K562 (cell line): ENCODE measurements around the gene FMR1. TPM values are rescaled to one million over a fixed set of nuclear protein-coding genes. Genes with fewer than 3 reads are reported as not detected.

Experiments used
- ATAC-seq: fragments of 200-7000 bp; cut with Tn5 transposase; 3 replicates; pipeline ENCODE4 v1.9.1; 2020; ENCODE audit warnings: moderate library complexity
- BruUV-seq: library from RNA; stranded (reverse); fragments of 400-500 nt; replicated peaks from 2 replicates; lab custom pipeline; 2021; lab: Mats Ljungman, UMichigan
- CTCF ChIA-PET: fragments of 300-600 bp; formaldehyde crosslinking; extraction: SDS; loops from one replicate; lab custom pipeline; 2021; ENCODE audit warnings: low intra/inter-chr PET ratio; lab: Yijun Ruan, JAX
- POLR2A ChIA-PET: fragments of 300-600, 350-650 bp; sonication (Branson Sonifier 250); formaldehyde crosslinking; extraction: SDS; loops from one replicate; lab custom pipeline; 2021; ENCODE audit warnings: antibody characterized with exemption, inconsistent platforms; lab: Yijun Ruan, JAX
- DNase-seq, 4 experiments: peaks; one replicate each; pipeline versions ENCODE4 v3.0.0 to v3.0.0-alpha.2; 2011 to 2018; ENCODE audit warnings: low spot score in 3 of 4, mixed read lengths in 3 of 4; ENCODE audit errors: extremely low read depth in 1 of 4
- FAIRE-seq: peaks from 2 replicates; lab custom pipeline; 2011; peaks lifted over from hg19 to GRCh38; lab: Jason Lieb, UNC
- H2AFZ ChIP-seq: 2 replicates; pipeline ENCODE4 v1.6.0; 2011; ENCODE audit warnings: low read depth, low read length, control low read depth, inconsistent platforms
- H3K27ac ChIP-seq: fragments of 200-600 bp; 3 replicates; pipeline ENCODE4 v1.8.0; 2011; ENCODE audit warnings: low read depth, mild to moderate bottlenecking, control low read depth, inconsistent platforms, low read length, moderate library complexity, mixed read lengths; ENCODE audit errors: extremely low read depth
- H3K27me3 ChIP-seq, 2 experiments: fragments of 300-600 bp in 1 of 2; 2 replicates in 1 of 2; 3 replicates in 1 of 2; pipeline versions ENCODE4 v1.6.0 to v1.8.0; 2011; ENCODE audit warnings: inconsistent platforms in 2 of 2, low read length in 2 of 2, mild to moderate bottlenecking in 1 of 2, mixed read lengths in 1 of 2, moderate library complexity in 1 of 2; ENCODE audit not compliant: control insufficient read depth in 2 of 2, insufficient read depth in 2 of 2
- H3K36me3 ChIP-seq: fragments of 300-600 bp; 3 replicates; pipeline ENCODE4 v1.8.0; 2011; ENCODE audit warnings: mild to moderate bottlenecking, low read length, inconsistent platforms; ENCODE audit not compliant: control insufficient read depth, insufficient read depth
- H3K4me1 ChIP-seq, 2 experiments: fragments of 200-600 bp in 1 of 2; replicated peaks in 1 of 2; 2 replicates in 1 of 2; 3 replicates in 1 of 2; pipeline versions ENCODE4 v1.5.1 to v1.8.0; 2011; ENCODE audit warnings: inconsistent platforms in 2 of 2, low read length in 2 of 2, mild to moderate bottlenecking in 1 of 2, mixed read lengths in 1 of 2, moderate library complexity in 1 of 2; ENCODE audit not compliant: control insufficient read depth in 2 of 2, insufficient read depth in 2 of 2
- H3K4me2 ChIP-seq: 2 replicates; pipeline ENCODE4 v1.6.1; 2011; ENCODE audit warnings: low read length, control low read depth, inconsistent platforms, mixed read lengths; ENCODE audit not compliant: insufficient read depth
- H3K4me3 ChIP-seq: fragments of 200-600 bp; sonication (generic), shearing (Covaris generic); 2 replicates; pipeline ENCODE4 v1.5.1; 2016; ENCODE audit warnings: control low read depth, inconsistent platforms
- H3K79me2 ChIP-seq: fragments of 200-600 bp; 3 replicates; pipeline ENCODE4 v1.8.0; 2011; ENCODE audit warnings: low read length, inconsistent platforms; ENCODE audit not compliant: control insufficient read depth, insufficient read depth
- H3K9ac ChIP-seq, 2 experiments: 2 replicates each; pipeline versions ENCODE4 v1.6.0 to v1.6.1; 2011; ENCODE audit warnings: low read depth in 2 of 2, low read length in 2 of 2, control low read depth in 1 of 2, inconsistent platforms in 1 of 2, mild to moderate bottlenecking in 1 of 2, mixed read lengths in 1 of 2; ENCODE audit not compliant: insufficient read depth in 1 of 2
- H3K9me1 ChIP-seq: one replicate; pipeline ENCODE4 v1.6.0; 2011; ENCODE audit warnings: inconsistent platforms, mild to moderate bottlenecking, low read length, moderate library complexity; ENCODE audit not compliant: control insufficient read depth, insufficient read depth
- H3K9me3 ChIP-seq: replicated peaks from 2 replicates; pipeline ENCODE4 v1.5.1; 2011; ENCODE audit warnings: low read depth, low read length, inconsistent platforms; ENCODE audit not compliant: control insufficient read depth, insufficient read depth
- H4K20me1 ChIP-seq: replicated peaks from 2 replicates; pipeline ENCODE4 v1.6.1; 2011; ENCODE audit warnings: low read length, inconsistent platforms, mixed read lengths; ENCODE audit not compliant: control insufficient read depth, insufficient read depth
- BRF1 ChIP-seq: IDR thresholded peaks from 3 replicates; pipeline ENCODE4 v1.6.1; 2011; ENCODE audit warnings: borderline replicate concordance, mild to moderate bottlenecking; ENCODE audit not compliant: insufficient read length; ENCODE audit errors: extremely low read depth
- DPF2 ChIP-seq: fragments of 450-650 bp; IDR thresholded peaks from 2 replicates; pipeline ENCODE4 v1.6.1; 2016
- EP400 ChIP-seq: fragments of 450-650 bp; IDR thresholded peaks from 2 replicates; pipeline ENCODE4 v1.6.1; 2017; ENCODE audit warnings: antibody characterized with exemption, mild to moderate bottlenecking, moderate library complexity
- HDAC3 ChIP-seq: fragments of 450-650 bp; IDR thresholded peaks from 2 replicates; pipeline ENCODE4 v1.6.1; 2018; ENCODE audit warnings: borderline replicate concordance, mild to moderate bottlenecking, moderate library complexity; ENCODE audit not compliant: partially characterized antibody
- HDGF ChIP-seq: fragments of 450-650 bp; IDR thresholded peaks from 2 replicates; pipeline ENCODE4 v1.6.1; 2016
- ID3 ChIP-seq, 2 experiments: fragments of 250-450 bp in 1 of 2; fragments of 450-650 bp in 1 of 2; sonication (Bioruptor Pico) in 1 of 2; IDR thresholded peaks; 2 replicates each; pipeline versions ENCODE4 v1.6.1 to v1.8.0; 2016 to 2021; ENCODE audit warnings: mild to moderate bottlenecking in 2 of 2, moderate library complexity in 2 of 2, missing compliant biosample characterization in 1 of 2, missing genetic modification characterization in 1 of 2
- KLF10 ChIP-seq: fragments of 250-450 bp; sonication (Bioruptor Pico); IDR thresholded peaks from 2 replicates; pipeline ENCODE4 v1.6.1; 2021; ENCODE audit warnings: matching md5 sums
- MGA ChIP-seq: fragments of 450-650 bp; IDR thresholded peaks from 2 replicates; pipeline ENCODE4 v1.6.1; 2016; ENCODE audit warnings: mild to moderate bottlenecking, moderate library complexity
- POLR3G ChIP-seq: IDR thresholded peaks from 2 replicates; pipeline ENCODE4 v1.6.1; 2011; ENCODE audit not compliant: insufficient read length, insufficient replicate concordance; ENCODE audit errors: extremely low read depth
- SMC3 ChIP-seq: conservative IDR thresholded peaks from 2 replicates; pipeline ENCODE4 v1.6.1; 2011; ENCODE audit warnings: low read depth, low read length, improper control_type of control experiment; ENCODE audit not compliant: insufficient read depth
- WGBS: fragments of 100-300 bp; shearing (Covaris generic); methylation state at CpG from one replicate; pipeline ENCODE4 v1.1.6; 2016; ENCODE audit warnings: low coverage, mixed read lengths; ENCODE audit not compliant: insufficient coverage; ENCODE audit errors: missing lambda C conversion rate; 5-methylcytosine and 5-hydroxymethylcytosine counted together
- in situ Hi-C: fragments of 300-500 bp; cut with MboI; formaldehyde crosslinking; loops from 4 replicates; pipeline ENCODE4 v1.15.0; 2018; ENCODE audit warnings: inconsistent platforms, mixed read lengths
- intact Hi-C: fragments of 100-400 bp; cut with micrococcal nuclease; formaldehyde crosslinking; loops from 2 replicates; pipeline ENCODE4 v1.14.2; 2022
- polyA plus RNA-seq, 8 experiments: library from polyadenylated mRNA; depleted of rRNA in 4 of 8; stranded (reverse) in 5 of 8; unstranded in 3 of 8; fragments of >200 nt; fragmentation: Nextera tagmentation in 2 of 8; fragmentation: Illumina TruSeq in 1 of 8; extraction: Ambion mirVana in 2 of 8; extraction: Trizol in 1 of 8; gene quantifications; 2 replicates each; pipeline versions ENCODE4 v1.2.1 to v1.2.3, GENCODE V29; 2011 to 2014; ENCODE audit warnings: inconsistent platforms in 1 of 8, missing spikeins in 1 of 8
- total RNA-seq, 7 experiments: library from RNA; depleted of rRNA in 6 of 7; stranded (reverse); fragments of >200 nt in 6 of 7; fragmentation: Illumina TruSeq in 2 of 7; extraction: Trizol in 2 of 7; gene quantifications; 2 replicates each; pipeline versions ENCODE4 v1.2.1 to v1.2.3, GENCODE V29; 2011 to 2021; ENCODE audit warnings: low replicate concordance in 1 of 7

The FMR1 gene
- total and polyA plus RNA-seq, 9 of the 15 experiments (the other 6 are each of a cell fraction or from before 2014, with no cell fraction given), result 4.8 to 26.5 (median 20.5) TPM

DNA sequence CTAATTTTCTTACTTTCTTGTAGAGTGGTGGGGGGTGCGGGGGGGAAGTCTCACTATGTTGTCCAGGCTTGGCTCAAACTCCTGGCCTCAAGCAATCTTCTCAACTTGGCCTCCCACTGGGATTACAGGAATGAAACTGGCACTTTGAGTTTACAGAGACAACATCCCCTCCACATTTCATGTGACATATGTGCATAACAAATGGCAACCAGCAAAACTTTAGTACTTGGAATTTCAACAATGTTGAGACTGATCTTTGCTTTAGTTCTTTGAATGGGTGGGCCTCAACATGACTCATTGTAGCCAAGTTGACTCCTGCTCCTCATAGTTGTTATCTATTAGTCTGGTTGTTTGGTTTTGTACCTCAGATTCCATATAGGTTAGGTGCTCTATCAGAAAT, 11.4 kb upstream of the FMR1 start:
- no TSS peak for BruUV-seq
- Histone ChIP-seq H2AFZ (no peak overlapping the region), H3K27ac (no peak overlapping the region), H3K9me1 (no peaks in the 10 kb centered on the region), H3K9me3 (no peaks in the 10 kb centered on the region), H3K9ac (no peak overlapping the region), H3K4me2 (no peak overlapping the region), H3K4me3 (no peak overlapping the region), H3K27me3 (no peaks in the 10 kb centered on the region), H3K79me2 (no peaks in the 10 kb centered on the region), H3K36me3 (no peaks in the 10 kb centered on the region), H3K4me1 (no peaks in the 10 kb centered on the region), H4K20me1 (no peaks in the 10 kb centered on the region)
- ChIA-PET CTCF (no interaction called here), POLR2A (no interaction called here)
- no peak for FAIRE-seq
- no peak for ATAC-seq
- no peak for DNase-seq
- in situ Hi-C loops (no loop called here), intact Hi-C loops (no loop called here)
- no CpG with 5 or more reads among the region's 1 CpG for WGBS
- no peak for TF ChIP-seq SMC3
- TF ChIP-seq ID3 (CRISPR knock-in tag; IDR thresholded peaks at IDR 0.05), result no peak
- TF ChIP-seq ID3 (tag; IDR thresholded peaks at IDR 0.05), result no peak
- TF ChIP-seq DPF2, result no peak
- no peak for TF ChIP-seq HDGF
- TF ChIP-seq EP400, result no peak
- TF ChIP-seq KLF10 (CRISPR knock-in tag), result no peak
- TF ChIP-seq MGA, result no peak
- no peak for TF ChIP-seq HDAC3
- TF ChIP-seq POLR3G, result no peak
- TF ChIP-seq BRF1, result no peak
